Right lobe of liver (tissue), 6 donors: ENCODE results near the gene SLC6A3. TPM values are rescaled to one million over a fixed set of nuclear protein-coding genes. Genes with fewer than 3 reads are reported as not detected.

Experiments used
- ATAC-seq, 4 donors: fragments of 200-7000 bp; cut with Tn5 transposase; one replicate each; pipeline ENCODE4 v1.9.1; 2020; ENCODE audit warnings: mild to moderate bottlenecking in 4 of 4, moderate library complexity in 4 of 4
- DNase-seq, 3 donors: peaks; one replicate each; pipeline ENCODE4 v3.0.0-alpha.2; 2020
- H3K27ac ChIP-seq, 3 donors: fragments of 200-600 bp; one replicate each; pipeline ENCODE4 v1.8.0; 2022
- H3K27me3 ChIP-seq, 2 donors: fragments of 200-600 bp; one replicate each; pipeline ENCODE4 v1.8.0; 2022
- H3K36me3 ChIP-seq, 4 donors: fragments of 200-600 bp; sonication (generic) in 1 of 4; one replicate each; pipeline versions ENCODE4 v1.5.1 to v1.8.0; 2017 to 2022; ENCODE audit warnings: control low read depth in 1 of 4
- H3K4me1 ChIP-seq, 4 donors: fragments of 200-600 bp; sonication (generic) in 1 of 4; one replicate each; pipeline versions ENCODE4 v1.5.1 to v1.8.0; 2017 to 2022; ENCODE audit warnings: control low read depth in 1 of 4
- H3K4me3 ChIP-seq, 3 donors: fragments of 200-600 bp; one replicate each; pipeline ENCODE4 v1.8.0; 2022
- H3K9me3 ChIP-seq, 4 donors: fragments of 200-600 bp; sonication (generic) in 1 of 4; one replicate each; pipeline versions ENCODE4 v1.5.1 to v1.8.0; 2017 to 2022; ENCODE audit warnings: control low read depth in 1 of 4
- CTCF ChIP-seq, 4 donors: fragments of 200-600 bp in 3 of 4; fragments of 450-650 bp in 1 of 4; IDR thresholded peaks; one replicate each; pipeline versions ENCODE4 v1.5.1 to v1.8.0; 2016 to 2022; ENCODE audit warnings: antibody characterized with exemption in 4 of 4, mild to moderate bottlenecking in 2 of 4
- POLR2A ChIP-seq: fragments of 450-650 bp; IDR thresholded peaks from one replicate; pipeline ENCODE4 v1.6.1; 2017; ENCODE audit warnings: antibody characterized with exemption, mild to moderate bottlenecking
- WGBS: methylation state at CpG from one replicate; pipeline ENCODE4 v1.1.6; 2018; ENCODE audit warnings: low coverage, low lambda C conversion rate; ENCODE audit not compliant: insufficient coverage; ENCODE audit errors: missing lambda C conversion rate; 5-methylcytosine and 5-hydroxymethylcytosine counted together
- intact Hi-C, 2 donors: fragments of 100-400 bp; cut with DNase I; formaldehyde crosslinking; loops; one replicate each; pipeline versions ENCODE4 v1.11.2 to v1.14.1; 2022
- total RNA-seq, 6 experiments: library from RNA; depleted of rRNA in 2 of 6; stranded (reverse); fragments of >200 nt in 2 of 6; fragmentation: NEBNext Ultra II Directional in 3 of 6; extraction: Animal tissue kit (Norgen Biotek cat#: 25700) in 3 of 6; gene quantifications; one replicate each; pipeline versions ENCODE4 v1.1.0 to v1.2.4, GENCODE V29; 2016 to 2023
- donor health status: DM: no; HTN: yes; CAD: no.
- donor health status: DM: no; HTN: no; CAD: no.
- donor health status: DM: no; HTN: no; CAD: no.
- donor health status: DM: no; HTN: yes; CAD: no.
- donor health status: DM: no; HTN: yes; CAD: no.

The SLC6A3 gene
- total RNA-seq, 6 experiments from 2014 or later, result not detected

DNA sequence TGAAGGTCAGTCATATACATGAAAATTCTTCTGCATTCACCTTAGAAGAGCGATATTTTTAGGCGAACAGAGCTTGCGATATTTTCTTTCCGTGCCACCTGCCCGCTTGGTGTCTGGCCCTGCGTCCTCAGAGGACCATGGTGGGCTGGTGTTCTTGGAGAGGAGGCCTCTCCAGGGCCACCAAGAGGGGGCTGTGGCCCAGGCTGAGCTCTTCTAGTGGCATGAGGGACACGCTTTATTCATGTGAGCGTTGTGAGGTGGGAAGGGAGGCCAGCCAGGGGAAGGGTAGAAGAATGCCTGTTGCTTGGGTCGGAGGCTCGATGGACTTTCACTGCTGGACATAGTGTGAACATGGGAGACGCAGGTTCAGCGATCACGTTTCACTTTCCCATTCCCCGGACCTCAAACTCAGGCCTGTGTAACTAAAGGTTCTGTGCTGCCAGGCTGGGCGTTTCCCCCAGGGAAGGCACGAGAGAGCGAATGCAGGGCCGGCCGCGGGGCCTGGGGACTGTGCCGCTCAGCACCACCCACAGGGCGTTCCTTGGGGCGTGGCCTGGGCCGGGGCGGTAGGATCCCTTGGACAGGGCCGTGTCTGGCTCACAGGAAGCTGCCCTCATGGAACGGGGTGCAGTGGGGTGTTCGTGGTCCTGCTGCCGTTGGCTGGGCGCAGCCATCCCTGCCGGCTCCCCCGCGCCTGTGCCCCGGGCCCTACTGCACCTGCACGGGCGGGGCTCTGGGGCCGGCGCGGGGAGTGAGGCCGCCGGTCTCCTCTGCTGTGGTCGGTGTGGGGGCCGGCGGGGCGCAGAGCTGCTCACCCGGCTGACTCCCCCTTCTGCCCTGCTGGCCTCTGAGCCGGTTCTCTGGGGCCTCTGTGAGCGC lies 59.6 kb downstream of the SLC6A3 start:
- peak overlapping the region; percentile 53 to 64 (median 55) for H3K4me3 ChIP-seq
- H3K4me1 ChIP-seq, result peaks cover 0 to 5% (median 0%) of the 10 kb centered on the region in 4 donors
- 28% methylated on average over 16 of the region's 48 CpGs for WGBS
- H3K27me3 ChIP-seq, result no peaks in the 10 kb centered on the region
- DNase-seq (peak; percentile 95 to 96 (median 96)), ATAC-seq (peak; percentile 96 to 98 (median 97))
- TF ChIP-seq CTCF (IDR thresholded peaks at IDR 0.05) (no peak), POLR2A (peak; percentile 87)
- intact Hi-C loops, result no loop called here
- no peaks in the 10 kb centered on the region for H3K9me3 ChIP-seq
- H3K36me3 ChIP-seq, result no peaks in the 10 kb centered on the region
- H3K27ac ChIP-seq, result peak overlapping the region; percentile 16 to 67 (median 50)

DNA sequence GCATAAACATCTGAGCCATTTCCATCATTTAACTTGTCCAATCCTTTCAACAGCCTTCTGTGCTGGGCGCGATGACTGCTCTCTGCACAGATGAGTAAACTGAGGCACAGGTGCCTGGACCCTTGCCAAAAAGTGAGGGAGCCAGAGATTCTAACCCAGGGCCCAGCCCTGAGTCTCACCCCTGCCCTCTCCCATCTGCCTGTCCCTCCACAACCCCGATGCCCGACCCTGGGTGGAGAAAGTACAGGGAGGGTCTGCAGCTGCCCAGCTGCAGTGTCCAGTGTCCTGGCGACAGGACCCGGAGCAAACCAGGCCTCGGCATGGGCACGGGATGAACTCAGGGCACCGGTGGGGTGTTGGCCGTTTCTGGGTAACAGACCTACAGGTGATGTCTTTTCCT lies 60.7 kb downstream of the SLC6A3 start:
- ATAC-seq (no peak), DNase-seq (peak in 1 of 3 donors; percentile 36)
- no peaks in the 10 kb centered on the region for H3K27me3 ChIP-seq
- 78% methylated on average over 6 of the region's 10 CpGs for WGBS
- no peak overlapping the region for H3K4me3 ChIP-seq
- intact Hi-C loops, result no loop called here
- no peaks in the 10 kb centered on the region for H3K9me3 ChIP-seq
- TF ChIP-seq CTCF (IDR thresholded peaks at IDR 0.05) (no peak), POLR2A (no peak)
- H3K36me3 ChIP-seq, result no peaks in the 10 kb centered on the region
- H3K27ac ChIP-seq, result no peak overlapping the region
- peaks cover 0 to 8% (median 0%) of the 10 kb centered on the region in 4 donors for H3K4me1 ChIP-seq

DNA sequence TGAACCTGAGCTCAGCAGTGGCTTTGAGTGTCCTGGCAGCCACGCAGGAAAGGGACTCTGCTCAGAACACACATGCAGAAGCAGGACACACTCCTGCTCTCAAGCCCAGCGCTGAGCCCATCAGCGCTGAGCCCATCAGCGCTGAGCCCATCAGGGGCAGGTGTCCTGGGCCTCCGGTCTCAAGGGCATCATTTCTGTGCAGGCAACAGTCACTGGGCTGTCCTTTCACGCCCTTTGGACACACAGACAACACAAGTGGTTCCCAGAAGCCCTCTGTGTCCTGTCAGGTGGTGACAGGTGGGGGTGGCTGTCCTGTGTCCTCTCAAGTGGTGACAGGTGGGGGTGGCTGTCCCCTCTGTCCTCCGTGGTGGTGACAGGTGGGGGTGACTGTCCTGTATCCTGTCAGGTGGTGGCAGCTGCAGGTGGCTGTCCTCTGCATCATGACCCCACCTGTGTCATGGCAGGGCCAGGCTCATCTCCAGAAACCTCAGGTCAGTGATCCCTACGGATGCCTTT lies 61.3 kb downstream of the SLC6A3 start:
- no peak overlapping the region for H3K27ac ChIP-seq

GRCh38 chr5:1383344-1383743 lies 61.9 kb downstream of the SLC6A3 start:
- no peaks in the 10 kb centered on the region for H3K9me3 ChIP-seq
- ATAC-seq (no peak), DNase-seq (peak in 1 of 3 donors; percentile 46)
- H3K36me3 ChIP-seq, result no peaks in the 10 kb centered on the region
- H3K4me1 ChIP-seq, result peaks cover 0 to 8% (median 0%) of the 10 kb centered on the region in 4 donors
- no peak overlapping the region for H3K4me3 ChIP-seq
- no peaks in the 10 kb centered on the region for H3K27me3 ChIP-seq
- 56% methylated on average over 6 of the region's 17 CpGs for WGBS
- TF ChIP-seq CTCF (IDR thresholded peaks at IDR 0.05) (no peak), POLR2A (no peak)
- H3K27ac ChIP-seq, result no peak overlapping the region
- intact Hi-C loops, result no loop called here

More for the DNA sequence above, 61.3 kb downstream of the SLC6A3 start:
- TF ChIP-seq CTCF (IDR thresholded peaks at IDR 0.05) (no peak), POLR2A (no peak)
- WGBS, result 53% methylated on average over 2 of the region's 8 CpGs
- ATAC-seq (no peak), DNase-seq (peak in 1 of 3 donors; percentile 34)
- Histone ChIP-seq H3K27me3 (no peaks in the 10 kb centered on the region), H3K4me3 (no peak overlapping the region), H3K4me1 (peaks cover 0 to 8% (median 0%) of the 10 kb centered on the region in 4 donors), H3K36me3 (no peaks in the 10 kb centered on the region), H3K9me3 (no peaks in the 10 kb centered on the region)
- intact Hi-C loops, result no loop called here
